Caco-2 (cell line): ENCODE measurements around the gene VKORC1L1. TPM values are rescaled to one million over a fixed set of nuclear protein-coding genes. Genes with fewer than 3 reads are reported as not detected.
"Not testable (repeated sequence)": the region's sequence is repeated elsewhere in the genome, so short reads cannot be mapped to it uniquely, and the experiment has no call there.

Source experiments
- BruUV-seq: library from RNA; stranded (reverse); fragments of 400-500 nt; replicated peaks from 2 replicates; lab custom pipeline; 2021; lab: Mats Ljungman, UMichigan
- CTCF ChIA-PET: fragments of 300-600 bp; sonication (Branson Sonifier 250); formaldehyde crosslinking; loops from one replicate; lab custom pipeline; 2022; ENCODE audit warnings: antibody characterized with exemption; lab: Charles Lee
- POLR2A ChIA-PET: fragments of 300-600 bp; sonication (Branson Sonifier 250); formaldehyde crosslinking; loops from one replicate; lab custom pipeline; 2022; ENCODE audit warnings: antibody characterized with exemption; lab: Charles Lee
- DNase-seq, 2 experiments: peaks; one replicate each; pipeline versions ENCODE4 v3.0.0 to v3.0.0-alpha.2; 2020 to 2022
- H3K27me3 ChIP-seq: replicated peaks from 2 replicates; pipeline ENCODE4 v1.6.0; 2011; ENCODE audit warnings: low read length; ENCODE audit not compliant: control insufficient read depth, insufficient read depth
- H3K36me3 ChIP-seq: 2 replicates; pipeline ENCODE4 v1.5.1; 2011; ENCODE audit warnings: low read length; ENCODE audit not compliant: control insufficient read depth, insufficient read depth
- H3K4me1 ChIP-seq: fragments of 250-450 bp; sonication (Bioruptor Pico); 2 replicates; pipeline ENCODE4 v1.5.1; 2020; ENCODE audit warnings: mild to moderate bottlenecking
- H3K4me3 ChIP-seq: 2 replicates; pipeline ENCODE4 v1.5.1; 2011; ENCODE audit warnings: low read depth, mild to moderate bottlenecking, control low read depth, low read length
- H3K9me3 ChIP-seq: fragments of 250-450 bp; sonication (Bioruptor Pico); 2 replicates; pipeline ENCODE4 v1.5.1; 2020; ENCODE audit warnings: mild to moderate bottlenecking, moderate library complexity
- H3K27ac Mint-ChIP-seq: one replicate; pipeline ENCODE4 v1.8.0; 2022; ENCODE audit warnings: mixed read lengths; ENCODE audit not compliant: unreplicated experiment
- H3K27me3 Mint-ChIP-seq: one replicate; pipeline ENCODE4 v1.8.0; 2022; ENCODE audit warnings: mixed read lengths; ENCODE audit not compliant: insufficient read depth, unreplicated experiment
- H3K36me3 Mint-ChIP-seq: one replicate; pipeline ENCODE4 v1.8.0; 2022; ENCODE audit warnings: mild to moderate bottlenecking, mixed read lengths; ENCODE audit not compliant: insufficient read depth, unreplicated experiment
- H3K4me1 Mint-ChIP-seq: one replicate; pipeline ENCODE4 v1.8.0; 2022; ENCODE audit warnings: low read depth, mixed read lengths; ENCODE audit not compliant: unreplicated experiment
- H3K4me3 Mint-ChIP-seq: one replicate; pipeline ENCODE4 v1.8.0; 2022; ENCODE audit warnings: mild to moderate bottlenecking, moderate library complexity, mixed read lengths; ENCODE audit not compliant: unreplicated experiment
- H3K9me3 Mint-ChIP-seq: one replicate; pipeline ENCODE4 v1.8.0; 2022; ENCODE audit warnings: mixed read lengths; ENCODE audit not compliant: unreplicated experiment
- intact Hi-C: fragments of 100-400 bp; cut with micrococcal nuclease; formaldehyde crosslinking; loops from one replicate; pipeline ENCODE4 v1.10.0; 2022; ENCODE audit not compliant: unreplicated experiment
- total RNA-seq: library from RNA; stranded (reverse); gene quantifications from 2 replicates; pipeline ENCODE4 v1.2.3, GENCODE V29; 2022
- TF ChIP-seq, protein P1 (sequence below), 2 experiments: fragments of 200-600 bp in 1 of 2; IDR thresholded peaks; 1 replicate in 1 of 2; 2 replicates in 1 of 2; pipeline versions ENCODE4 v1.5.1 to v1.8.0; 2011 to 2022; ENCODE audit warnings: antibody characterized with exemption in 1 of 2, control low read depth in 1 of 2, inconsistent platforms in 1 of 2, low read depth in 1 of 2, low read length in 1 of 2, mild to moderate bottlenecking in 1 of 2, moderate library complexity in 1 of 2; ENCODE audit not compliant: insufficient read depth in 1 of 2, severe bottlenecking in 1 of 2, unreplicated experiment in 1 of 2

The VKORC1L1 gene
- total RNA-seq, 1 experiment from 2014 or later: 35.2 TPM

DNA sequence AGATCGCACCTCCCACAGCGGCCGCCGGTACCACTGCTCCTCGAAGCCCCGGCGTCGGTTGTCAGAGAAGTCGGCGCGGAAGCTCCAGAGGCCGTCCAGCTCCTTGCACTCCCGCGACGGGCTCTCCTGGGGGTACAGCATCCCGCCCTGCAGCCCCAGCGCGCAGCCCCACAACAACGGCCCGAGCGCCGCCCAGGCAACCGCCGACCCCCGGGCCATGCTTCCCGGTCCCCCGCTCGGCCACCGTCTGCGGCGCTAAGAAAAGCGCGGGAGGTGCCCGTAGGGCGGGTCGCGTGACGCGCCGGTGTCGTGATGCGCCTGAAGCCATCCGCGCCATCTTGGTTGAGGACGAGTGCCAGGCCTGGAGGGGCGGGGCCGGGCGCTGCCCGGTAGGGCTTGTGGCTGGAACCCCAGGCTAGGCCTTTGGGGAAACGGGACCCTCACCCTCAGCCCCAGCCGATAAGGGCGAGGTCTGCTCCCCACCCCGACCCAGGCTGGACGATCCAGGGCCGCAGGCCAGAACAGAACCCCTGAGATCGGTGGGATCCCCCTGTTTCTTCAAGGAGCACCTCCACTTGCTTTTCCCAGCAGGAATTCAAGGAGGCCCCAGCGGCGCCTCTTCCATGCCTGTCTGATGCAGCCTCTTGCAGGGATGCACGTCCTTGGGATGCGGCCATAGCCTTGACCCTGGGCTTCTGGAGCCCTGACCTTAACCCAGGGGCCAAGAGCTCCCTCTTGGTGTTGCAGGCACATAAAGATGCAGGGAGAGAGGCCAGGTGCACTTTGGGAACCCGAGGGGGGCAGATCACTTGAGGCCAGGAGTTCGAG lies 109.3 kb downstream of the VKORC1L1 start, which contains the start of gene GUSB:
TSS of gene GUSB (minus strand) at position 249 of the 828 bp plus-strand sequence. CDS start at position 219, 30 bp downstream.
- CTCF ChIA-PET: interaction anchor here (0.7 kb wide), 1 partner anchor 212 kb away, joined by 5 read pairs; no protein-coding TSS in a partner anchor
- BruUV-seq: no TSS peak

DNA sequence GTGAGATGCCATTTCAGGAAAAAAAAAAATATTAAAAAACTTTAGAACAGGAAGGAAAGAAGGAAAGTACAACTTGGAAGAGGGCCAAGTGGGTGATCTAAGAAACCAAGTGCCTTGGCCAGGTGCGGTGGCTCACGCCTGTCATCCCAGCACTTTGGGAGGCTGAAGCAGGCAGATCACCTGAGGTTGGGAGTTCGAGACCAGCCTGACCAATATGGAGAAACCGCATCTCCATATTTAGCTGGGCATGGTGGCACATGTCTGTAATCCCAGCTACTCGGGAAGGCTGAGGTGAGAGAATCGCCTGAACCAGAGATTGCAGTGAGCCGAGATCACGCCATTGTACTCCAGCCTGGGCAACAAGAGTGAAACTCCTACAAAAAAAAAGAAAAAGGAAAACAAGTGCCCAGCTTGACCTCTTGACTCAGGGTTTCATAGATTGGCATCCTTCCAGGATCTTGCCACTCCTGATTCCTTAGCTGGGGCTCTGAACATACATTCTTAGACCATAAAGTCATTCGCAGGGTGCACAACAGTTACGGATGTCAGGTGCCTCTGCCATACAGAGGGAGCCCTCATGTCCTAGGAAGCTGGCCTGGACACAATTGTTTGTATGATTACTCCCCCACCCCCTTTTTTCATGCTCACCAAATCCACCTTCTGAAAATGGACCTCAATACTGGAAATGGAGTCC lies 111.2 kb downstream of the VKORC1L1 start:
- ChIA-PET POLR2A (no interaction called here), CTCF (no interaction called here)
- TF ChIP-seq, protein P1, sequence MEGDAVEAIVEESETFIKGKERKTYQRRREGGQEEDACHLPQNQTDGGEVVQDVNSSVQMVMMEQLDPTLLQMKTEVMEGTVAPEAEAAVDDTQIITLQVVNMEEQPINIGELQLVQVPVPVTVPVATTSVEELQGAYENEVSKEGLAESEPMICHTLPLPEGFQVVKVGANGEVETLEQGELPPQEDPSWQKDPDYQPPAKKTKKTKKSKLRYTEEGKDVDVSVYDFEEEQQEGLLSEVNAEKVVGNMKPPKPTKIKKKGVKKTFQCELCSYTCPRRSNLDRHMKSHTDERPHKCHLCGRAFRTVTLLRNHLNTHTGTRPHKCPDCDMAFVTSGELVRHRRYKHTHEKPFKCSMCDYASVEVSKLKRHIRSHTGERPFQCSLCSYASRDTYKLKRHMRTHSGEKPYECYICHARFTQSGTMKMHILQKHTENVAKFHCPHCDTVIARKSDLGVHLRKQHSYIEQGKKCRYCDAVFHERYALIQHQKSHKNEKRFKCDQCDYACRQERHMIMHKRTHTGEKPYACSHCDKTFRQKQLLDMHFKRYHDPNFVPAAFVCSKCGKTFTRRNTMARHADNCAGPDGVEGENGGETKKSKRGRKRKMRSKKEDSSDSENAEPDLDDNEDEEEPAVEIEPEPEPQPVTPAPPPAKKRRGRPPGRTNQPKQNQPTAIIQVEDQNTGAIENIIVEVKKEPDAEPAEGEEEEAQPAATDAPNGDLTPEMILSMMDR (IDR thresholded peaks at IDR 0.05; ENCODE audit: insufficient read depth in 1 of 2, low read depth in 1 of 2, low read length in 1 of 2, severe bottlenecking in 1 of 2, unreplicated experiment in 1 of 2): no peak
- Histone ChIP-seq H3K36me3 (no peaks in the 10 kb centered on the region), H3K4me1 (peaks cover 9% of the 10 kb centered on the region), H3K4me3 (no peak overlapping the region), H3K9me3 (no peaks in the 10 kb centered on the region), H3K27me3 (no peaks in the 10 kb centered on the region)
- Mint-ChIP-seq H3K27ac (no peak overlapping the region), H3K4me1 (no peaks in the 10 kb centered on the region), H3K27me3 (no peaks in the 10 kb centered on the region), H3K9me3 (no peaks in the 10 kb centered on the region), H3K4me3 (no peak overlapping the region), H3K36me3 (peaks cover under 1% of the 10 kb centered on the region)
- DNase-seq: no peak
- intact Hi-C loops: no loop called here
- BruUV-seq: no TSS peak

More for the DNA sequence above, 109.3 kb downstream of the VKORC1L1 start, which contains the start of gene GUSB:
- Mint-ChIP-seq H3K36me3 (peaks cover 7% of the 10 kb centered on the region), H3K27ac (peak within 1 kb of the TSS; percentile 23), H3K4me1 (no peaks in the 10 kb centered on the region), H3K4me3 (peak within 1 kb of the TSS; percentile 67), H3K9me3 (no peaks in the 10 kb centered on the region), H3K27me3 (no peaks in the 10 kb centered on the region)
- intact Hi-C loops: loop anchor here (2.0 kb wide), 1 partner anchor 33 kb away; no protein-coding TSS in a partner anchor
- TF ChIP-seq, protein P1 (IDR thresholded peaks at IDR 0.05; ENCODE audit: insufficient read depth in 1 of 2, low read depth in 1 of 2, low read length in 1 of 2, severe bottlenecking in 1 of 2, unreplicated experiment in 1 of 2): no peak
- POLR2A ChIA-PET: no interaction called here
- Histone ChIP-seq H3K36me3 (no peaks in the 10 kb centered on the region), H3K9me3 (no peaks in the 10 kb centered on the region), H3K27me3 (no peaks in the 10 kb centered on the region), H3K4me1 (peaks cover 9% of the 10 kb centered on the region), H3K4me3 (peak within 1 kb of the TSS; percentile 68)
- DNase-seq: peak; percentile 92 to 95

DNA sequence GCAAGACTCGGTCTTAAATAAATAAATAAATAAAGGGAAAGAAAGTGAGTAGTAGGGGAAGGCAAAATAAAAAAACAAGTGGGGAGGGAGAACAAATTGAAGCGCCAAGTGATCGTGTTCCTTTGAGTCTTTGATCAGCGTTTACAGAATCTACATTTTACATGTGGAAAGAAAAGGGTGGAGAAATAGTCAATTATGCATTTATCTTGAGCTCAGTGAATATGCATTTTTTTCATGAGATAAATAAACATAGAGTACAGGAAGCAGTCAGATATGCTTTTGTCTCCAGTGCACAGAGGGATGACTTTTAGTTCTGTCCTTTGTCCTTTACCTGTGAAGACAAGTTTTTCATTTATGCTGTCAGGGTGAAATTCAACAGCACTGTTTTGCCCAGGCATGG lies 115.2 kb downstream of the VKORC1L1 start:
- no peak overlapping the region for H3K4me3 ChIP-seq
- TF ChIP-seq, protein P1 (IDR thresholded peaks at IDR 0.05; ENCODE audit: insufficient read depth in 1 of 2, low read depth in 1 of 2, low read length in 1 of 2, severe bottlenecking in 1 of 2, unreplicated experiment in 1 of 2): no peak
- BruUV-seq: no TSS peak
- Mint-ChIP-seq H3K9me3 (no peaks in the 10 kb centered on the region), H3K27me3 (no peaks in the 10 kb centered on the region), H3K36me3 (no peaks in the 10 kb centered on the region), H3K4me1 (no peaks in the 10 kb centered on the region), H3K27ac (no peak overlapping the region), H3K4me3 (no peak overlapping the region)
- POLR2A ChIA-PET: no interaction called here
- H3K9me3 ChIP-seq: no peaks in the 10 kb centered on the region
- H3K4me1 ChIP-seq: no peaks in the 10 kb centered on the region
- no peaks in the 10 kb centered on the region for H3K27me3 ChIP-seq
- no peak for DNase-seq
- intact Hi-C loops: no loop called here
- H3K36me3 ChIP-seq: no peaks in the 10 kb centered on the region
- CTCF ChIA-PET: no interaction called here

DNA sequence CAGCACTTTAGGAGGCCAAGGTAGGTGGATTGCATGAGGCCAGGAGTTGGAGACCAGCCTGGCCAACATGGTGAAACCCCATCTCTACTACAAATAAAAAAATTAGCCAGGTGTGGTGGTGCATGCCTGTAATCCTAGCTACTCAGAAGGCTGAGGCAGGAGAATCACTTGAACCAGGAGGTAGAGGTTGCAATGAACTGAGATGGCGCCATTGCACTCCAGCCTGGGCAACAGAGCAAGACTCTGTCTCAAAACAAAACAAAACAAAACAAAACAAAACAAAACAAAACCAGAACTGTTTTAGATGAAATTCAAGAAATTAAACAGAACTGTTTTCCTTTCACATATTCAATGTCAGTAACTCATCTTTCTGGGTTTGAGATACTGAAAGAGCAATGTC lies 115.6 kb downstream of the VKORC1L1 start:
- H3K4me1 ChIP-seq, POLR2A ChIA-PET, H3K4me3 ChIP-seq, H3K9me3 Mint-ChIP-seq, CTCF ChIA-PET, H3K36me3 Mint-ChIP-seq, H3K27ac Mint-ChIP-seq, H3K36me3 ChIP-seq, H3K27me3 Mint-ChIP-seq, intact Hi-C loops, DNase-seq, BruUV-seq, H3K4me3 Mint-ChIP-seq, H3K27me3 ChIP-seq, H3K9me3 ChIP-seq, H3K4me1 Mint-ChIP-seq: not testable (repeated sequence)
